ENCODE results near the gene MTHFD1L.

DNA sequence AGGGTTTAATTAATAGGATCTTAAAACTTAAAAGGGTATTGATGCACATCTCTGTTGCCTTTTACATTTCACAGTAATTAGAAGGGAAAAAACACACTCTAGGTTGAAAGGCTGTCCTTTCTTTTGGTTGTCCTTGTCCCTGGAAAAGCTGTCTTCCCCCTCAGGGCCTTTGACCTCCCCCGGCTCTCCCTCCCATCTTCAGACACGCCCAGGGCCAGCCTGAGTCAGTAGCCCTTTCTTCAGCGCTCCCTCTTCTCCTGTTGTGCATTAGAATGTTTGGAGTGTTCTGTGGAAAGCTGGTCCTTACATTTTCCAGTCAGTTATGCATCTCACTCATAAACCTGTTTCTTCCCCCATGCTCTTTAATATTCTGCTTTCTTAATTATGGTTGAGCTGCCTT is 157.0 kb downstream of the MTHFD1L start:
- TF ChIP-seq SUZ12 (IDR thresholded peaks at IDR 0.05; ENCODE audit: extremely low read depth, insufficient read depth, insufficient read length) (no peak), YY1 (IDR thresholded peaks at IDR 0.05; ENCODE audit: insufficient read depth, insufficient read length) (no peak), ZNF274 (IDR thresholded peaks at IDR 0.05; ENCODE audit: low read depth, low read length) (no peak)

All from NT2/D1 (cell line).